Panc1 (cell line): Measurements from ENCODE around the gene CCNQ. TPM values are rescaled to one million over a fixed set of nuclear protein-coding genes. Genes with fewer than 3 reads are reported as not detected.

Experiments used
- ATAC-seq: fragments of 200-7000 bp; cut with Tn5 transposase; 2 replicates; pipeline ENCODE4 v1.9.1; 2020; ENCODE audit warnings: mild to moderate bottlenecking, moderate library complexity
- BruUV-seq: library from RNA; stranded (reverse); fragments of 400-500 nt; replicated peaks from 2 replicates; lab custom pipeline; 2021; lab: Mats Ljungman, UMichigan
- CTCF ChIA-PET: fragments of 300-600 bp; sonication (Branson Sonifier 250); formaldehyde crosslinking; loops from one replicate; lab custom pipeline; 2022; ENCODE audit warnings: antibody characterized with exemption; lab: Charles Lee
- POLR2A ChIA-PET: fragments of 300-600 bp; sonication (Branson Sonifier 250); formaldehyde crosslinking; loops from one replicate; lab custom pipeline; 2022; ENCODE audit warnings: antibody characterized with exemption; lab: Charles Lee
- DNase-seq: peaks from one replicate; pipeline ENCODE4 v3.0.0-alpha.2; 2010; ENCODE audit warnings: low read depth, low spot score
- H3K27ac ChIP-seq: 2 replicates; pipeline ENCODE4 v1.5.1; 2011; ENCODE audit warnings: mild to moderate bottlenecking, low read length, inconsistent platforms
- H3K27me3 ChIP-seq: fragments of 200-500 bp; sonication (Bioruptor generic); 2 replicates; pipeline ENCODE4 v1.6.0; 2014; ENCODE audit warnings: low read length, inconsistent platforms; ENCODE audit not compliant: control insufficient read depth, insufficient read depth
- H3K36me3 ChIP-seq: fragments of 200-500 bp; sonication (Bioruptor generic); 2 replicates; pipeline ENCODE4 v1.5.1; 2014; ENCODE audit warnings: inconsistent platforms, mild to moderate bottlenecking, low read length, moderate library complexity; ENCODE audit not compliant: control insufficient read depth, insufficient read depth
- H3K4me1 ChIP-seq: 2 replicates; pipeline ENCODE4 v1.5.1; 2011; ENCODE audit warnings: inconsistent platforms, mild to moderate bottlenecking, low read length, moderate library complexity; ENCODE audit not compliant: control insufficient read depth, insufficient read depth
- H3K4me3 ChIP-seq, 2 experiments: 2 replicates each; pipeline ENCODE4 v1.5.1; 2011 to 2012; ENCODE audit warnings: low read depth in 2 of 2, low read length in 2 of 2, mild to moderate bottlenecking in 2 of 2, inconsistent platforms in 1 of 2, moderate library complexity in 1 of 2
- H3K9me3 ChIP-seq: fragments of 200-500 bp; sonication (Bioruptor generic); 2 replicates; pipeline ENCODE4 v1.5.1; 2014; ENCODE audit warnings: low read depth, mild to moderate bottlenecking, inconsistent platforms, low read length, moderate library complexity; ENCODE audit not compliant: control insufficient read depth, insufficient read depth
- CTCF ChIP-seq: fragments of 450-650 bp; IDR thresholded peaks from 2 replicates; pipeline ENCODE4 v1.5.1; 2017; ENCODE audit warnings: mild to moderate bottlenecking
- POLR2AphosphoS5 ChIP-seq: IDR thresholded peaks from 2 replicates; pipeline ENCODE4 v1.6.1; 2012; ENCODE audit warnings: mild to moderate bottlenecking, low read depth, low read length, moderate library complexity
- REST ChIP-seq, 2 experiments: IDR thresholded peaks; 2 replicates each; pipeline ENCODE4 v1.6.1; 2011 to 2012; ENCODE audit warnings: low read depth in 2 of 2, control low read depth in 1 of 2, low read length in 1 of 2, mild to moderate bottlenecking in 1 of 2, moderate library complexity in 1 of 2; ENCODE audit not compliant: insufficient read depth in 1 of 2
- SIN3A ChIP-seq: IDR thresholded peaks from 2 replicates; pipeline ENCODE4 v1.6.1; 2012; ENCODE audit warnings: low read depth, mild to moderate bottlenecking, low read length, moderate library complexity, borderline replicate concordance; ENCODE audit not compliant: insufficient read depth
- TCF7L2 ChIP-seq: IDR thresholded peaks from 2 replicates; pipeline ENCODE4 v1.6.1; 2011; ENCODE audit warnings: mild to moderate bottlenecking, low read depth, low read length, inconsistent platforms
- in situ Hi-C: cut with HindIII; loops from 2 replicates; pipeline ENCODE4 v1.10.0; 2016; ENCODE audit warnings: low sequenced_read_pairs, low pct_unique_long_range_greater_than_20kb
- intact Hi-C: fragments of 100-400 bp; cut with micrococcal nuclease; formaldehyde crosslinking; loops from one replicate; pipeline ENCODE4 v1.10.0; 2022; ENCODE audit not compliant: unreplicated experiment
- total RNA-seq: library from RNA; stranded (reverse); gene quantifications from one replicate; pipeline ENCODE4 v1.2.1, GENCODE V29; 2021; ENCODE audit not compliant: unreplicated experiment

The CCNQ gene
- total RNA-seq, 1 experiment from 2014 or later: 42.1 TPM

DNA sequence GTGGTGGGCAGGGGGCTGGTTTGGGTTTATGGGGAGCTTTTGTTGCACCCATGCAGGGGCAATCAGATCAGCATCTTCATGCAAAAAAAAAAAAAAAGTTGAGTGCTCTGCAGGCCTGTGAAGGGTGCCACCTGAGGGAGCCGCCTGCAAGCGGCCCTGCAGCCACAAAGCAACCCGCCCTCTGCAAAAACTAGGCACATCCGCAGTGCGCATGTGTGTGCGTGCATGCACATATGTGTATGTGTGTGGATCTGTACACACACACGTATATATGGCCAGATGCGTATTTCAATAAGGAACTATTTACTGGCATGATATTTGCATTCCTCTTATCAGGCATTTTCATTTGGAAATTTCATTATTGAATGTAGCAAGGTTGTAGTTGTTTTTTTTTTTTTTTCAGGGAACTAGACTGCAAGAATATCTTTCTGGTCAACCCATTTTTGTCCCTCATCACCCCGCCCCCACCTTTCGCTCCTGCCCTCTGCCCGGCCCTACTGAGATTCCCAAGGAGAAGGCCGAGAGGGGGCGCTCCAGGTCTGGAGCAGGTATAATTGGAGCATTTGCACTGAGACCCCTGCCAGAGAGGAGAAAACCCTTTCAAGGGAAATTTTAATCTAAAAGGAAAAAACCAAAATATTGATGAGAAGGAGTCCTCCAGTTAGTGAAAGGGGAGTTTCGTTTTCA, 18.1 kb downstream of the CCNQ start:
- intact Hi-C loops: no loop called here
- BruUV-seq: no TSS peak
- ChIA-PET CTCF (interaction anchor here (1.0 kb wide), 2 partner anchors 13 to 69 kb away, joined by 3 to 4 read pairs; no protein-coding TSS in a partner anchor), POLR2A (interaction anchor here (0.6 kb wide), 1 partner anchor 126 kb away, joined by 4 read pairs; no protein-coding TSS in a partner anchor)
- Histone ChIP-seq H3K27ac (no peak overlapping the region), H3K9me3 (no peaks in the 10 kb centered on the region), H3K4me3 (peak overlapping the region in 1 of 2 experiments; percentile 6; a peak in 1 of 4 replicates), H3K4me1 (no peaks in the 10 kb centered on the region; the same call in 1 of the 2 replicates), H3K27me3 (no peaks in the 10 kb centered on the region), H3K36me3 (no peaks in the 10 kb centered on the region)
- in situ Hi-C loops: no loop called here
- no peak for ATAC-seq
- TF ChIP-seq REST (IDR thresholded peaks at IDR 0.05; ENCODE audit: insufficient read depth in 1 of 2, low read depth in 2 of 2, low read length in 1 of 2) (no peak), TCF7L2 (no peak), SIN3A (no peak), POLR2AphosphoS5 (no peak), CTCF (no peak)
- no peak for DNase-seq

DNA sequence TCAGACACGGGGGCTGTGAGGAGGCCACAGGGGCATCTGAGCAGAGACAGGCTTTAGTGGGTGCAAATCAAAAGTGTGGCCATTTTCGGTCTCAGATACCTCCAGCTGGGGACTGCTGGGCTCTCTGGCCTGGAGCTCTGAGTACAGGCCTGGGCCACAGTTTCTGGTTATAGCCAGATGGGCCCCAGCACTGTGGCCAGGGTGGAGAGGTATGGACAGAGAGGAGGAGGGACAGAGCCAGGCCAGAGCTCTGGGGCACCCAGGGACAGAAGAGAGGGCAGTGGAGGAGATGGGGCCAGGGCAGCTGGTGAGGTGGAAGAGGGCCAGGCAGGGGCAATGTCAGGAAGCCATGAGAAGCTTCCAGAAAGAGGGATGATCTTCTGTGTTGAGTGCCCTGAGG, 20.1 kb downstream of the CCNQ start:
- no TSS peak for BruUV-seq
- no peak overlapping the region for H3K27ac ChIP-seq
- no peaks in the 10 kb centered on the region; the same call in 1 of the 2 replicates for H3K4me1 ChIP-seq
- H3K9me3 ChIP-seq: no peaks in the 10 kb centered on the region
- no peak overlapping the region for H3K4me3 ChIP-seq
- in situ Hi-C loops (no loop called here), intact Hi-C loops (no loop called here)
- ChIA-PET POLR2A (no interaction called here), CTCF (interaction anchor here (1.1 kb wide), 1 partner anchor 11 kb away, joined by 3 read pairs; no protein-coding TSS in a partner anchor)
- ATAC-seq (0 out of 2 replicates have a peak, but pooled peaks have one; percentile 19), DNase-seq (no peak)
- no peaks in the 10 kb centered on the region for H3K27me3 ChIP-seq
- TF ChIP-seq CTCF (no peak), REST (IDR thresholded peaks at IDR 0.05; ENCODE audit: insufficient read depth in 1 of 2, low read depth in 2 of 2, low read length in 1 of 2) (no peak), POLR2AphosphoS5 (no peak), SIN3A (no peak), TCF7L2 (no peak)
- no peaks in the 10 kb centered on the region for H3K36me3 ChIP-seq
